Measurements from ENCODE around the gene SPIRE1. TPM values are rescaled to one million over a fixed set of nuclear protein-coding genes. Genes with fewer than 3 reads are reported as not detected.

The SPIRE1 gene
- total RNA-seq, 1 experiment from 2014 or later = 16.6 TPM

- Histone ChIP-seq H2BK5ac (ENCODE audit: insufficient read length, low read length) (no peak overlapping the region), H3T11ph (ENCODE audit: low read length) (no peak overlapping the region), H3K27ac (ENCODE audit: insufficient read length, low read depth, low read length) (no peak overlapping the region), H2BK12ac (ENCODE audit: insufficient read length, low read depth, low read length) (no peak overlapping the region), H3K14ac (ENCODE audit: insufficient read depth, low read length) (no peak overlapping the region), H3K79me1 (ENCODE audit: insufficient read depth, low read depth, low read length, poor library complexity, severe bottlenecking) (no peaks in the 10 kb centered on the region), H3K4ac (ENCODE audit: low read depth, low read length) (no peak overlapping the region), H2BK120ac (ENCODE audit: low read depth, low read length, poor library complexity, severe bottlenecking) (no peak overlapping the region), H3K4me1 (ENCODE audit: insufficient read depth, low read length) (no peaks in the 10 kb centered on the region), H2AFZ (ENCODE audit: low read length) (no peak overlapping the region), H3K27me3 (ENCODE audit: insufficient read depth, low read length) (no peaks in the 10 kb centered on the region), H4K20me1 (ENCODE audit: control insufficient read depth, insufficient read depth, insufficient read length) (no peaks in the 10 kb centered on the region), H3K9me3 (ENCODE audit: control insufficient read depth, low read depth, low read length) (no peaks in the 10 kb centered on the region), H3K23ac (ENCODE audit: insufficient read length, low read depth, low read length) (no peak overlapping the region), H3K9ac (ENCODE audit: extremely low read depth, insufficient read length, low read length) (no peak overlapping the region), H3K23me2 (ENCODE audit: insufficient read length, low read depth, low read length, poor library complexity, severe bottlenecking) (no peaks in the 10 kb centered on the region), H4K5ac (ENCODE audit: insufficient read length, low read depth, low read length) (no peak overlapping the region), H3K79me2 (ENCODE audit: insufficient read depth, low read length) (no peaks in the 10 kb centered on the region), H3K4me2 (ENCODE audit: insufficient read depth, insufficient read length, low read length) (no peak overlapping the region), H2BK20ac (ENCODE audit: low read depth, low read length, poor library complexity, severe bottlenecking) (no peak overlapping the region), H2BK15ac (ENCODE audit: low read depth, low read length) (no peak overlapping the region), H4K91ac (ENCODE audit: insufficient read length, low read depth, low read length) (no peak overlapping the region), H3K18ac (ENCODE audit: insufficient read length, low read depth, low read length) (no peak overlapping the region), H3K56ac (ENCODE audit: insufficient read length, low read depth, low read length) (no peak overlapping the region), H4K8ac (replicated peaks; ENCODE audit: insufficient read length, low read depth, low read length) (no peak overlapping the region), H2AK5ac (ENCODE audit: insufficient read length, low read length) (no peak overlapping the region)
- no peak overlapping the region for H3K27ac Mint-ChIP-seq
- WGBS (ENCODE audit: extremely low coverage, insufficient read length, low lambda C conversion rate) = no CpG with 5 or more reads among the region's 2 CpGs
- H3K27me3 Mint-ChIP-seq (ENCODE audit: low read depth) = no peaks in the 10 kb centered on the region
- peaks cover 12 to 47% (median 46%) of the 10 kb centered on the region in 3 experiments; a peak in 6 of 7 replicates for H3K36me3 Mint-ChIP-seq (ENCODE audit: insufficient read depth in 1 of 3, low read depth in 3 of 3)
- no peak for DNase-seq
- H3K4me1 Mint-ChIP-seq = no peaks in the 10 kb centered on the region
- TF ChIP-seq, protein P1, sequence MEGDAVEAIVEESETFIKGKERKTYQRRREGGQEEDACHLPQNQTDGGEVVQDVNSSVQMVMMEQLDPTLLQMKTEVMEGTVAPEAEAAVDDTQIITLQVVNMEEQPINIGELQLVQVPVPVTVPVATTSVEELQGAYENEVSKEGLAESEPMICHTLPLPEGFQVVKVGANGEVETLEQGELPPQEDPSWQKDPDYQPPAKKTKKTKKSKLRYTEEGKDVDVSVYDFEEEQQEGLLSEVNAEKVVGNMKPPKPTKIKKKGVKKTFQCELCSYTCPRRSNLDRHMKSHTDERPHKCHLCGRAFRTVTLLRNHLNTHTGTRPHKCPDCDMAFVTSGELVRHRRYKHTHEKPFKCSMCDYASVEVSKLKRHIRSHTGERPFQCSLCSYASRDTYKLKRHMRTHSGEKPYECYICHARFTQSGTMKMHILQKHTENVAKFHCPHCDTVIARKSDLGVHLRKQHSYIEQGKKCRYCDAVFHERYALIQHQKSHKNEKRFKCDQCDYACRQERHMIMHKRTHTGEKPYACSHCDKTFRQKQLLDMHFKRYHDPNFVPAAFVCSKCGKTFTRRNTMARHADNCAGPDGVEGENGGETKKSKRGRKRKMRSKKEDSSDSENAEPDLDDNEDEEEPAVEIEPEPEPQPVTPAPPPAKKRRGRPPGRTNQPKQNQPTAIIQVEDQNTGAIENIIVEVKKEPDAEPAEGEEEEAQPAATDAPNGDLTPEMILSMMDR (conservative IDR thresholded peaks at IDR 0.05) = no peak
- no peak overlapping the region for H3K4me3 Mint-ChIP-seq
- H3K9me3 Mint-ChIP-seq = no peaks in the 10 kb centered on the region
These were observed 36.1 kb upstream of the SPIRE1 start for GRCh38 chr18:12694032-12694431.

Measured in H9 (cell line).